Inflammatory macrophage treated with lipopolysaccharide for 4 hours (primary cell): ENCODE measurements around the gene PDSS1.
"Not testable (repeated sequence)": the region's sequence is repeated elsewhere in the genome, so short reads cannot be mapped to it uniquely, and the experiment has no call there.

ENCODE experiments used
- DNase-seq: peaks from one replicate; pipeline ENCODE4 v3.0.0-alpha.2; 2020

The PDSS1 gene

DNA sequence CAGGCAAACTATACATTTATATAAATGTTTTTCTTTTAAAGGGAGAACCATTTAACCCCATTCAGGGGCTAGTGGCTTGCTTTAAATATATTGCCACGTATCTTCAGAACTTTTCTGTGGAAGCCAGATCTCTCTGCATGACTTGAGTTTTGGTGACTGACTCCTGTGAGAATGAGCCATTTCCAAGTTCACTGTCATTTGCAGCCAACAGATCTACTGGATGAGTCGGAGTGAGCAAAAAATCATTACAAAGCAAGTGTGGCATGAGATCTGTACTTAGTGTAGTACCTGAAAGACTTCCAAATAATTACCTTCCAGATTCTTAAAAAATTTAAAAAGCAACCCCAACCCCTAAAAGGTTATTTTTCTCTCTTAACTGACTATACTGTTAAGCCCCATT lies 45.6 kb downstream of the PDSS1 start:
- DNase-seq = no peak

DNA sequence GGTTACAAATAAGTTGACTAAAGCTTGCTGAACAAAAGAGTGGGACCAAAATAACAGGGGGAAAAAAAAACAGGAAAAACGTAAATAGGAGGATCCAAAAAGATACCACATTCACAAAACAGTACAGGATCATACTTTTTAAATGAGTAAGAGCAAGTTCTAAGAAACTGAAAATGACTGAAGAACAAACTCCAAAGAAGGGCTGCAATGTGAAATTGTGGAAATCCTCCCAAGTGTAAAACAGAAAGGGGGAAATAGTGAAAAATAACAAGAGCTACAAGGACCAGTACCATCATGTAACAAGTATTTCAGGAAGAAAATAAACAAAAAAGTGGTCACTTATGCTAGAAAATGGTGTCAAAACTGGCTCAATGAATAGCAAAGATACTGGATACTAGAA lies 46.3 kb downstream of the PDSS1 start:
- peak; percentile 66 for DNase-seq

DNA sequence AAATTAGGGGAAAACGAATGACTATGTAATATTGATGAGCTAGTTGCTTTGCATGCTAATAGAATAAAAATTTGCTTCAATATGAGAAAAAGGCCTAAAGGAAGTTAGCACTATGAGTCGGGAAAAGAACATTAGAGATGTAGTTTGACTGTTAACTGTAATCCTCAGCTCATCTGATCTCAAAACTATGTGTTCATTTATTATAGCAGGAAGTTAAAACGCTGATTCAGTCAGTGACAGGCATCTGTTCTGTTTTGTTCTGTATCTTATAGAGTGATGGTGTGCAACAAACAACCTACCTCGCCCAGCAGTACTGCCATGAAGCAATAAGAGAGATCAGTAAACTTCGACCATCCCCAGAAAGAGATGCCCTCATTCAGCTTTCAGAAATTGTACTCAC lies 48.6 kb downstream of the PDSS1 start:
- peak; percentile 57 for DNase-seq

DNA sequence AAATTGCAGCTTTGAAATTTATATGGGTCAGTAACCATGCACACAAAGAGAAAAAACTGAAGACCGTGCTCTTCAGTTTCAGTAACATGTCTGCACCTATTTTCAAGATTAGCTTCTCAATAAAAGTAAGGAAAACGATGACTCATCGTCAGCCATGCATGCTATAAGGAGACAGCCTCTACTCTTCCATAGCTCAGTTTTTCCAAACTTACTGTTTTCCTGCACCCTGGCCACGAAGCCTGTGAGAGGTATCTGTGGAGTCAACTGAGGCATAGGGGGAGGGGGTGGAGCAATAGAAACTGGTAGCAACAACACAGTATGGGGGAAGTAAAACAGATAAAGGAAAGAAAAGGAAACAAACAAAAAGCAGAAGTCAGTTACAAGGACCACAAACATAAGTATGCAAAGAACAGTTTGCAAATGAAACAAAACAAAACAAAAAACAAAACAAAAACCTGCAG lies 58.0 kb downstream of the PDSS1 start:
- peak; percentile 82 for DNase-seq

DNA sequence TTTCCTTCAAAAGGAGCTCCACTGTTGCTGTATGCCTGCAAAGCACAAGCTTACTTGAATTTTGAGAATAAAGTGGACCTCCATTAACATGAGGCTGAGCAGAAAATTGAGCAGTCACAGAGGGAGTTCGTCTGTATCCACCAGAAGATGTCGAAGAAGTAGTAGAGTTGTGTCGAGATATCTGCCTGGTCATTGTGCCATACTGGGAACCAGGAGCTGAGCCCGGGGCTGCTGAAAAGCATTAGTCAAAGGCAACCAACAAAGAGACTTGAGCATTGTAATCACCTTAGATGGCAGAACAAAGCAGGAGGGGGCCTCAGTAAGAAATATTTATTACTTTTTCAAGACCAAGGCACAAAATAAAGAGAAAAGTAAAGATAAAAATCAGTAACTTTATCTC lies 61.5 kb downstream of the PDSS1 start:
- DNase-seq = no peak

DNA sequence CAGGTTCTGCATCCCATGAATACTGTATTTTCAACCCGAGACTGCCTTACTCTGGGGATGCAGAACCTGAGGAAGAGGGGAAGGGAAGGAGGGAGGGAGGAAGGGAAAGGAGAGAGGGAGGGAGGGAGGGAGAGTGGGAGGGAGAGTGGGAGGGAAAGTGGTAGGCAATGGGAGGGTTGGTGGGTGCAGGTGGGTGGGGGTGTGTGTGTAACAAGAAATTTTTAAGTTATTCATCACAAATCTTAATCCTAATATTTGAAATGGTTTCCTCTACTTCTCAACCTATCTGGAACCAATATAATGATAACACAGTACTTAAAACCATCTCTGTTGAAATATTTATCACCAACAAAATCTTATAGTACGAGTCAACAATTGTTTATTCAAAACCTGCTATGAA lies 68.0 kb downstream of the PDSS1 start:
- DNase-seq = no peak

DNA sequence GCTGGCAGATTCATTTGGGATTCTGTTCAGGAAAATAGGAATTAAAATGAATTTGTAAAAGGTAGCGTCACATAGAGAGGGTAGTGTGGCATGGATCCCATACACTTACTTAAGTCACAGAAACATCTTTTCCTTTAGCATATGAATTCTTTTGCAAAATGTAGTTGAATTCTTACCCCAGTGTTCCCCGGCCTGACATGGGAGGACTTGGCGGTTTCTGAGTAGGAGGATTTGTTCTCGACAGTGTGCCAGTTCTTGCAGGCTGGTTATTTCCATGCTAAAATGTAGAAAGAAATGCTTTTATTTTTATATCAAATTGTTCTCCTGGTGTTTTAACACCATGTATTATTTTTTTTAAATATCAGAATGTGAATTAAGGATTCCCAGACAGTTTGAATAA lies 72.6 kb downstream of the PDSS1 start:
- no peak for DNase-seq

DNA sequence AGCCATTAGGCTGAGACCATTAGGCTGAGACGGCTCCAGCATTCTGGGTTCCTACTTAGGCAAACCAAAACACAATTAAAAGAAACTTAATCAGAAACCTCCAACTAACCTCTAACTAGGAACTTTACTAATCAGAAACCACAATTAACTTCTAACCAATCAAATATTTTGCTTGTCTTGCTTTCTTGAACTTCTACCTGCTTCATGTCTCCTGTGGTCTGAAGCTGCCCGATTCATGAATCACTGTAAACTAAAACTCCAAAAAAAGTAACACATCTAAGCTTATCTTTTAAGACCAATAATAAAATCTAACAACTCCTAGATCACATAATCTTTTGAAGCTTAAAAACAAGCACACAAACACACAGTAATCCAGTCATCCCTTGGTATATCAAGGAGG lies 76.1 kb downstream of the PDSS1 start:
- DNase-seq = no peak

DNA sequence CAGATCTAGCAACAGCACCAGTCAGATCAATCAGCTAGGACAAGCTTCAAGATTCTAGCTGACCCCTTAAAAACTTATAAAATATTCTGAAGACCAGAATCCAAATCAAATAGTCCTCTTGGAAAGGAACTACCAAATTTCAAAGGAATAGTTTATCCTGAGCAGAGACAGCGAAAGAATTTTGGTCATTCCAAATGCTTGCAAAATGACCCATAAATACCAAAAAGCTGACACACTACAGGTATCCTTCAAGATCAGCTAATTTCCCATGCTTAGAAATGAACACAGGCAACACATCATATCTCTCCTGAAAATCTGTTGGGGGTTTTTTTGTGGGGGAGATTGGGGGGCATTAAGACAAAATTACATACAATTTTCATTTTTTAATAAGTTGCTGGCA lies 78.8 kb downstream of the PDSS1 start:
- DNase-seq = no peak

DNA sequence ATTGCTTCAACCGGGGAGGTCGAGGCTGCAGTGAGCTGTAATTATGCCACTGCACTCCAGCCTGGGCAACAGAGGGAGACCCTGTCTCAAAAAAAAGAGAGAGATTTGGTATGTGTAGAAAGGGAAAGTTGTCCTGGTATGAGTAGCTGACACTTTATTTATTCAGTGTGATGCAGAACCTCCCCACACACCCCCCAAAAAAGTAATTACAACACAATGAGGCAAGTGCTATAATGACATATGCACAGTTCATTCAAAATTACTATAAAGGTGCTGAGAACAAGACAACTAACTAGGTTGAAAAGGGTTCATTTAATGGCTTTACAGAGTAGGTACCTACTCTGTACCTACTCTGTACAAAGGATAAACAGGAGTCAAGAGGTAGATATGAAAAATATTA lies 80.2 kb downstream of the PDSS1 start:
- DNase-seq = no peak

DNA sequence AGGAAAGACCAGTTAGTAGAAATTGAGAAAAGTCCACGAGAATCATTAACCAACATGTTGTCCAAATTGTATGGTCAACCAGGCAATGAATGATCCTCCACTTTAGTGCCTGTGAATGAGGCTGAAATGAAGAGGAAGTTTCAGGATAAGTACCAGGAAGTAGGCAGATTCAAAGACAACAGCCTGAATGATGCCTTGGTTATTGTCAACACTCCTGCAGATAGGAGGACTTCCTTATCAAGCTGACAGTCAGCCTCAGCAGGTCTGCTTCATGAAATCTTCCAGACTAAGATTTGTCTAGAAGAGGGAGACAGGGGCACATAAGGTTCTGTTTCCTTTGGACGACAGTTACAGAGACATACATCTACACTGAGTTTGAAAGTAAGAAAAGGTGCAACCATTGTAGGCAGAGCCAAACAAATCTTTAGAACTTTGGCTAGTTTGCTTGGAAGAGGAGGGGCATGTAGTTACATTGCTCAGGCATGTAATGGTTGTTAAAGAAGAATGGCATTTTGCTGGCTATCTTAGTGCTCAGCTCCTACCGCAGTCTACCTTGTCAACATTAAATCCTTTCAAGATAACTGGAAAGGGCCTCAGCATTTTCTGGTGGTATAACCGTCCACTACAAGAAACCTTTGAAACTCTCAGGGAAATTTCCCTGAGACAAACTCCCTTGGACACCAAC lies 81.8 kb downstream of the PDSS1 start:
- peak; percentile 63 for DNase-seq

DNA sequence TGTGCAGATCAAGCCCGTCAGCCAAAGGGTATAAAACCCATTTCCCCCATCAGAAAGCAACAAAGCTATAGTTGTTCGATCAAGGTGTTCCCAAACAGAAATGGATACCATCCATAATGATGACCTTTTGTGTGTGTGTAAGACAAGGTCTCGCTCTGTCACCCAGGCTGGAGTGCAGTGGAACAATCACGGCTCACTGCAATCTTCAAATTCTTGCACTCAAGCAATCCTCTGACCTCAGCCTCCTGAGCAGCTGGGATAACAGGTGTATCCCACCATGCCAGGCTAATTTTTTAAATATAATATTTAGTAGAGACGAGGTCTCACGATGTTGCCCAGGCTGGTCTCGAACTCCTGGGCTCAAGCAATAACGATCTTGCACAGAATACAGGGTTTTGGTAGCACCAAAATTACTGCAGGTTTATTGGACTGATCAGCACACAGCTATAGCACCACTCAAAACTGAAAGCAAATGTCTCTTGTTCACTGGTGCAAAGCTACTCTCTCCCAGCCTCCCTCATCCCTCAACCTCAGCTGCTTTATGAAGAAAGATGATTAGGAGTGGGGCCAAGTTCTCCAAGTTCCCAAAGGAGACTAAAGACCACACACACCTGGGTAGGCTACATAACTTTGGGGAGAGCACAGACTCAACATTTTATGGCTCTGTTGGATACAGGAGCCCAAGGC lies 82.7 kb downstream of the PDSS1 start:
- DNase-seq = peak; percentile 10

DNA sequence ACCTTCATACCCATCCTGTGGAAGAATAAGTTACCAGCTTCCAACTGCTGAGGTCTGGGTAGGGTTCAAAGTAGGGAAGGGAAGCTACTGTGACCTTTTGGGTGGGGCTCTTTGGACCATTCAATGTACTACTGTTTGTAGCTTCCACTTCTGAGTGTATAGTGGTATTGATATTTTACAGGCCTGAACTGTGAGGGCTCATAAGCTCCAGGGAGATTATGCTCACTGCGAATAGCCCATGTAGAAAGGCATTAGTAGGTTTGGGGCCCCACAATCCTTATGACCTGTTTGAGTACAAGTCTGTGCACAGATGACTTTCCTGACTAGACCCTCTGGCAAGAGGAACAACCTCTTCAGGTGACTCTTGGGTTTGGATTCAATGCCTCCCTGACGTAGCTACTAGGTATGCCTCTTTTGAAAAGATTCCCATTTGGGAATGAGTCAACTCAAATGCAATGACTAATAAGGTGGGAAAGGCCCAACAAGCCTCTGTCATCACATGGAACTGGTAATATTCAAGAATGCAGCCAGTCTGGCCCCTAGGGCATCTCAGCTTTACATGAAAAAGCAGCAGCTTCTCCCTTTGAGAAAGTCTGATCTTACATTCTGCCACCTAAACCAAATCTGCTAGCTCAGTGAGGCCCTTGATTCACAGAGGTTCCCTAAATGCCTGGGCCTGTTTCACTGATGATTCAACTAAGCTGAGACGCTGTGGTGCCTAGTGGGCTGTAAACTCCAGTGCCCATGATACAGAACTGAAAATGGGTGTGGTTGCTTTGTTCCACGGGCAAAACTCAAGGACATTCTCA lies 83.5 kb downstream of the PDSS1 start:
- peak; percentile 92 for DNase-seq

DNA sequence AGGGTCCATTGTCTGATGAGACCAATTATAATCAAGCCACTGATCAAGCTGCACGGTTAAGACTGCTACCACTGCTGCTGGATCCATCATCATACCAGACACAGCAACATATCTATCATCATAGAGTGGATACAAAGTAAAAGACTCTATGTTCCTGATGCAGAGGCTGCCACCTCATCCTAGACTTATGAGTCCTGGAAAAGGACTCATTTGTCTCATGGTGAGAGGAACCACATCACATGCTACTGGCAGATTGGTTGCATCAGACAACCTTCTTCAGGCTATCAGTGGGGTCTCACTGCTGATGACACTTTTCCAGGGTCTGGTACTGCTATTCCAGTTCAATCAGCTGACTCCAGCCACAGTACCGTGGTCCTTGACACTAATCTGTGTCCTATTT lies 84.3 kb downstream of the PDSS1 start:
- DNase-seq = peak; percentile 64

DNA sequence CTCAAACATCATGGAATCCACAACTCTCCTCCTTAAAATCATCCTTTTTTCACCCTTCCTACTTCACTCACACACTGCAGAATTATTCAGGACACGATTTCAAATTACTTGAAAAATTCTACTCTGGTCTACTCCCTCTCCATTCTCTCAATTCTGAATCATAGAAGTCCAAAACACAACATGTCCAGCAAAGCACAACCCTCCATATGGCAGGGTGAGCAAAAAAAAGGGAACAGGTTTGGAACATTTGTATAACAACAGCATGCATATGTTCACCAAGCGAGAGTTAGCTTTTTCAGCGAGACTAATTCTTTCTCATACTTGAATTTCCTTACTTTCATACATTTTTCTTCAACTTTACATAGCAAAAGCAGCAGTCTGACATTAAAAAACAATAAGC lies 89.9 kb downstream of the PDSS1 start:
- DNase-seq = no peak

DNA sequence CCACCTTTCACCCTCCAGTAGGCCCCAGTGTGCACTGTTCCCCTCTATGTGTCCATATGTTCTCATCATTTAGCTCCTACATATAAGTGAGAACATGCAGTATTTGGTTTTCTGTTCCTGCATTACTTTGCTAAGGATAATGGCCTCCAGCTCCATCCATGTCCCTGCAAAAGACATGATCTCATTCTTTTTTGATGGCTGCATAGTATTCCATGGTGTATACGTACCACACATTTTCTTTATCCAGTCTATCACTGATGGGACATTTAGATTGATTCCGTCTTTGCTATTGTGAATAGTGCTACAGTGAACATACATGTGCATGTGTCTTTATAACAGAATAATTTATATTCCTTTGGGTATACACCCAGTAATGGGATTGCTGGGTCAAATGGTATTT lies 92.3 kb downstream of the PDSS1 start:
- DNase-seq = not testable (repeated sequence)

DNA sequence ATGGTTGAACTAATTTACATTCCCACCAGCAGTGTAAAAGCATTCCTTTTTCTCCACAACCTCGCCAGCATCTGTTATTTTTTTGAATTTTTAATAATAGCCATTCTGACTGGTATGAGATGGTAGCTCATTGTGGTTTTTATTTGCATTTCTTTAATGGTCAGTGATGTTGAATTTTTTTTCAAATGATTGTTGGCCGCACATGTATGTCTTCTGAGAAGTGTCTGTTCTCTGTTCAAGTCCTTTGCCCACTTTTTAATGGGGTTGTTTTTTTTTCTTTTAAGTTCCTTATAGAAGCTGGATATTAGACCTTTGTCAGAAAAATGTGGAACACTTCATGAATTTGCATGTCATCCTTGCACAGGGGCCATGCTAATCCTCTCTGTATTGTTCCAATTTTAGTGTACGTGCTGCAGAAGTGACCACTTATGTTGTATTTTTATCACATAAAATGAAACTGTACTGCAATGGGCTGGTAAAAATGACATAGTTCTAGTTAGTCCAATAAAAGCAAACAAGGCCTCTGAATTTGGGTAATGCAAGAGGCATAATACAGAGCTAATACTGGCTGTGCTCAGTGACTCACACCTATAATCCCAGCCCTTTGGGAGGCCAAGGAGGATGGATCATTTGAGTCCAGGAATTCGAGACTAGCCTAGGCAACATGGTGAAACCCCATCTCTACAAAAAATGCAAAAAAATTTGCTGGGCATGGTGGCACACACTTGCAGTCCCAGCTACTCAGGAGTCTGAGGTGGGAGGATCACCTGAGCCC lies 92.9 kb downstream of the PDSS1 start:
- no peak for DNase-seq

DNA sequence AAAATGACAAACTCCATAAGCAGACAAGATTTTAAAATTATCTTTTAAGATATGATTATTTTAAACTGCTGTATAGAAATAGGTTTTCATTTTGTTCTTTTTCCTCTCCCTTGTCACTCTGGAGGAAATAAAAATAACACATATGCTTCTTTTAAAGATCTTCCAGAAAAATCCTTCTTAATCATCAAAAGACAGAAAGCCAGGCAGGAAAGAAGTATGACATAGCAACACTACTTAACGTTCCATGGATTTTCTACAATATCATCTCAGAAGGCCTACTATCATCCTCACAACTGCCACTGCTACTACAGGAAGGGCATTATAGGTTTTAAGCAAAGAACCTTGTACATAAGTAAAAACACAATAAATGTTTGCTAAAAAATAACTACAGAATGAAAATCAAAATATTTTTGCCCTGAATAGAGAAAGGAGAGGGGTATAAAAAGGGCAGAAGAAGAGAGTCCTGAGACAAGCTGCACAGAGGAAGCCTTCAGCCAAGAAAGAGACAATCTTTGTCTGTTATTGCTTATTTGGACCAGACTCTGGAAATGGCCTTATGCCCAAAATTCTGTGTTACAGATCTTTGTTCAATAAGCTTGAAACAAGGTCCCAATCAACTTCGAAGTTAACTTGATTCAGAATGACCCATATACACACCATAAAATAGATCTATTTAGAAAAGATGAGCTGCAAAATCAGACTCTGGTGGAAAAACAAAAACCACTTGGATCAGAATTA lies 95.4 kb downstream of the PDSS1 start:
- DNase-seq = no peak
